NCI-H1417 (cell line): ENCODE results near the gene NECTIN1.
"Not testable (repeated sequence)": the region's sequence is repeated elsewhere in the genome, so short reads cannot be mapped to it uniquely, and the experiment has no call there.

Experiments
- DNase-seq, 3 experiments: peaks; one replicate each; lab custom pipeline; 2025; lab: John Stamatoyannopoulos, UW

NECTIN1 gene

DNA sequence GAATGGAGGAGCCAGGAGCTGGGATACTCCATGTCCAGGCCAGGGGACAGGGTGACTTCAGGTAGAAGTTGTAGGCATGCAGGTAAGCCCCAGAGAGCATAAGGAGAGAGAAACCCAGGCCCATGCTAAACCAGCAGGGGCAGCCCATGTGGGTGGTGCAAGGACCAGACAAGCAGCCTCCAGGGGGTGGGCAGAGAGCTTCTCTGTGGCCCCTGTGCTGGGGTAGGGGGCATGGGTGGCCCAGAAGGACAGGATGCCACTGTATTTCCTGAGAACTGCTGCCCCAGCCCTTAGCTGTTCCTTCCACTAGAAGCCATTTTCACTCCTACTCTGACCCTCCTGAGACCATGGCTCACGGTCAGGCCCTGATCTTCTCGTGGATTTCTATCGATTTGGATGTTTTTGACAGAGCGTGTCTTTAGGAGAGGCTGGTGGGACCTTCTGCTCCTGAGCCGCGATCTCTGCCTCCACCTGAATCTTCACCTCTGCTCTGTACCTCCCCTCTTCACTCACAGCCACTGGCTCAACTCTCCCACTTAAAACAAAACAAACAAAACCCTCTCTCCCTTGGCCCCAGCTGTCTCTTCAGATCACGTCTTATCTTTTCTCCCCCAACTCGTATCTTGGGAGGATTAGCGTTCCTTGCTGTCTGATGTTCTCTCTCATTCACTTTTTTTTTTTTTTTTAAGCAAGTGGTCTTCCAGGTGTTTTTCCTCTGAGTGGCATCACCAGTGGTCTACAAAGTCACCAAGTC is 112.2 kb downstream of the NECTIN1 start:
- peak in 1 of 3 experiments; percentile 22 for DNase-seq

DNA sequence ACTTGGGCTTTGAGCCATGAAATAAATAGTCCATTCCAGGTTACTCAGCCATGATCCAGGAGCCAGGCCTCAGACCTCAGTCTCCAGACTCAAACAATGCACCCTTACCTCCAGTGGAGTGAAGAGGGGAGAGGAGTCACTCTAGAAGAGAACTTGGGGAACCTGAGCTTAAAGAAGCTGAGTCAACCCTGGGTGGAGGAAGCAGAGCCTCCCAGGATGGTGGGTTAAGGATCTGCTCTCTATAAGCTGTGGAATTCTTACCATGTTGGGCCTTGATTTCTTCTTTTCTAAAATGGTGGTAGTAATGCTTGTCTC is 113.2 kb downstream of the NECTIN1 start:
- no peak for DNase-seq

DNA sequence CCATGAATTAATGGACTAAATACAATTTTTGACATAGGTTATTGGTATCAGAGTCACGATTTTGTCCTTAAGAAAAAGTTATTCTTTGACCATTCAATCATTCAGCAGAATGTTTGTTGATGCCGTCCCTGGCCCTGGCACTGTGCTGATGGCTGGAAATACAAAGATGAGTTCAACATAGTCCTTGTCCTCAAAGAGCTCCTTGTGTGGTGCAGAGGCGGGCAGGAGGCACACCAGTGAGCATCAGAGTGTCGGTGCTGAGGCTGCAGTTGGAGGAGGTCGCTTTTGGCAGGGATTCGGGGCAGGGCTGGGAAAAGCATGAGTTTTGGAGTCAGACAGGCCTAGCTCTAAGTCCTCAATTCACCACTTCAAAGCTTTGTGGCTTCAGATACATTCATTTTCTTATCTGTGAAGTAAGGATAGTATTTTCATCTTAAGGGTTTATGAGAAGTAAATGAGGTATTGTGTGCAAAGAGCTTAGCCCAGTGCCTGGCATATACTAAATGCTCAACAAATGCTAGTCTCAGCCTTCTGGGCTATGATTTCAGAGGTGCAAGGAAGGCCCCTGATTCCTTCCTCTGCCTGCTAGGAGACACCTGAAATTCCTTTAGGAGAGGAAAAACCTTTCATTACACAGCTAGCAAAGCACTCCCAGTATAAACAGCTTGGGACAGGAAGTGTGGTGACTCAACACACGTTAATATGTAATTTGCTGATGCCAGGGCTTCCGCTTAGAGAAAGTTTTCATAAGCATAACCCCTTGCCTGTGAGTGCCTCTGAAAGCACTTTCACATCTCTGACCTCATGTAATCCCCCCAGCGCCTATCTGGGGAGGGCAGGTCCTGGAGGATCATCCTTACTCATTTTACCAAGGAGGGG is 113.8 kb downstream of the NECTIN1 start:
- no peak for DNase-seq

DNA sequence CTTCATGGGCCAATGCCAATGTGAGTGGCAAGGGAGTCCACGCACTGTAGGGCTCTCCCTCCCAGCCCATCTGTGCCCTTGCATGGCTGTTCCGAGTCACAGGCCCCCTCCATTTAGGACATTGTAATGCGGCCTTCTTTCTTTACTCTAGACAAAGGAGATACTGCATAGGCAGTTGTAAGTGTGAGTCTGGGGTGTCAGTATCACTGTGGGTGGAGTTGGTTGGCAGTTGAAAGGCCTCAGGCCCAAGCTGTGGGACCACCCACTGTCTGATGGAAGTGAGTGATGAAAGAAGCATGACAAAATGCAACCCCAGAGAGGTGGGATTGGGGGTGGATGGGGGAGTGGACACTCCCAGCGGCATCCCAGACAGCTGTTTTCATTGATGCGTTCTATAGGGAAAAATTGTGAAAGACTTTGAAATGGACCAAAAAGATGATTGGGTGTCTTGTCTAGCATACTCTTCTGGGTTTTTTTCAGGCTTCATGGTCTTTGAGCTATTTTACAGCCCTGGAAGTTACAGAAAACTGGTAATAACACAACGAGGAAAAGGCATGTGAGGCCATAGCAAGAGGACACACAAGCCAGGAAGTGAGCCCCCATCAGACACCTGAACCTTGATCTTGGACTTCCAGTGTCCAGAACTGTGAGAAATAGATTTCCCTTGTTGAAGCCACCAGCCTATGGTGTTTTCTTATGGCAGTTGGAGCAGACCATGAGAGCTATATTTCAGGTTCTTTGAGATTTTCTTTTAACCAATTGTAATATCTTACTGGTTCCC is 114.6 kb downstream of the NECTIN1 start:
- no peak for DNase-seq

DNA sequence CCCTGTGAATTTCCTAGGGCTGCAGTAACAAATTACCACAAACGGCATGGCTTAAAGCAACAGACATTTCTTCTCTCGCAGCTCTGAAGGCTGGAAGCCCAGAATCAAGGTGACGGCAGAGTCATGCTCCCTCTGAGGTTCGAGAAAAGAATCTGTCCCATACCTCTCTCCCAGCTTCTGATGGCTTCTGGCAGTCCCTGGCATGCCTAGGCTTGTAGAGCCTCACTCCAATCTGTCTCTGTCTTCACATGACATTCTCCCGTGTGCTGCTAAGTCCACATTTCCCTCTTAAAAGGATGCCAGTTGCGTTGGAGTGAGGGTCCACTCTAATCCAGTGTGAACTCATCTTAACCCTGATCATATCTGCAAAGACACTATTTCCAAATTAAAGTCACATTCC is 116.2 kb downstream of the NECTIN1 start:
- DNase-seq = no peak

DNA sequence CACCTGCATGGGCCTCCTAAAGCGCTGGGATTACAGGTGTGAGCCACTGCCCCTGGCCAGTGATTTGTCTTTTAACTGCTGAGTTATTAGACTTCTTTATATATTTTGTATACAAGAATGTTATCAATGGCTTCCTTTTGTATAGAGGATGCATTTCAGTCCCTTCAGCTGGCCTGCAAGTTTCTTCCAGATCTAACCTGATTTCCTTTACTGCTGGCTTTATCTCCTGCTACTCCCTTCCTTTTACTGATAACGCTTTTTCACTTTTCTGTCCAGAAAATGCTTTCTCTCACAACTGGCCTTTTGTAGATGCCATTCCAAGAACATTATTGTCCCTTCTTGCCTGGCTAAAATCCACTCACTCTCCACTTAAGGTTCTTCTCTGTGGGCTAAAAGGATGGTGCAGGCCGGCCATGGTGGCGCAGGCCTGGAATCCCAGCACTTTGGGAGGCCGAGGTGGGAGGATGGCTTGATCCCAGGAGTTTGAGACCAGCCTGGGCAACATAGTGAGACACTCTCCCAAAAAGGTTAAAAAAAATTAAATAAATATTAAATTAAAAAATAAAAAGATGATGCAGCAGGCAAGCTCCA is 118.1 kb downstream of the NECTIN1 start:
- no peak for DNase-seq

DNA sequence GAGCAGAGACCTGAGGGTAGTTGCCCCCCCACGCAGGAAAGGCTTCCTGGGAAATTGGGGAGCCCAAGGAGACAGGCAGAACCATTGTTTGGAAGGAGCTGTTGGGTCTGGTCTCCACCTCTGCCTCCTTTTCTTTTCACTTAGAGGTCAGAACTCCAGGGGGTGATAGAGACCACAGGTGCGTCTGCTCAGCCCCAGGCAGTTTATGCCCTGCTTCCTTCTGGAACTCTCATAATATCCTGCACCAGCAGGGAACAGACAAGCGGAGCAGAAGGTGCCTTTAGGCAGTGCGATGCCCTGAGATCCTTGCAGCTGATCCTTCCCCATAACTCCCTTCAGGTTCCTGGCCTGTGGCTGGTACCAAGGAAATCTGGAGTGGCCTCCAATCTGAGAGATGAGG is 120.2 kb downstream of the NECTIN1 start:
- DNase-seq = peak in 2 of 3 experiments; percentile 40 to 67

DNA sequence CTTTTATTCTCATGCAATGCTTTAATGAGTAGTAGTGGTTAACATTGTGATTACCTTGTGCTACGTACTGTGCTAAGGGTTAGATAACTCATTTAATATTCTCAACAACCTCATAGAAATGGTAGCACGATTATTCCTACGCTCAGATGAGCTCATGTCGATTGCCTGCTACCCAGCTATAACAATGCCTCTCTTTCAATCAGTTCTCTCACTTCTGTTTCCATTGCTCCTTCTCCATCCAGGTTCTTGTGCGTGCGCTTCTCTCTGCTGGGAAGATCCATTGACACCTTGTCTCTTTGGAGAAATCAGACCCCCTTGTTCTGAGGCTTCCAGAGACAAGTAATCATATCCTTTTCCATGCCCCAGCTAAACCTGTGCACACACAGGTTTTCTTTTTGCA is 120.8 kb downstream of the NECTIN1 start:
- no peak for DNase-seq

DNA sequence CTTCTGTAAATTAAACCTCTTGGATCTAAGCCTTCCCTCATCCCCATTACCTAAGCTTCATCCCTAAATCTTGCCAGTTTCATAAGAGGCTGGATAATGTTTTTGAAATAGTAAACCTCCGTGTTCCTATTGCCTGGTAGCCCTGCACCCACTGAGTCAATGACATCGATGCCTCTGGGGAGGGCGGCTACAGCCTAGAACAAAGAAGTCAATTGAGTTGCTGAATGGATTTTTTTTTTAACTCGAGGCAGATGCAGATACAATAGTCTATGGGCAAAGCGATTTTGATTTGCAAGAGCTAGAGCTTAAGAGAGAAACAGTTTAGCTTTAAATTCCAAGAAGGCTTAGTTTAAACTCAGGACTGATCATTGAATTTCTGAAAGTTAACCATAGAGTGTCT is 121.3 kb downstream of the NECTIN1 start:
- peak in 1 of 3 experiments; percentile 47 for DNase-seq

DNA sequence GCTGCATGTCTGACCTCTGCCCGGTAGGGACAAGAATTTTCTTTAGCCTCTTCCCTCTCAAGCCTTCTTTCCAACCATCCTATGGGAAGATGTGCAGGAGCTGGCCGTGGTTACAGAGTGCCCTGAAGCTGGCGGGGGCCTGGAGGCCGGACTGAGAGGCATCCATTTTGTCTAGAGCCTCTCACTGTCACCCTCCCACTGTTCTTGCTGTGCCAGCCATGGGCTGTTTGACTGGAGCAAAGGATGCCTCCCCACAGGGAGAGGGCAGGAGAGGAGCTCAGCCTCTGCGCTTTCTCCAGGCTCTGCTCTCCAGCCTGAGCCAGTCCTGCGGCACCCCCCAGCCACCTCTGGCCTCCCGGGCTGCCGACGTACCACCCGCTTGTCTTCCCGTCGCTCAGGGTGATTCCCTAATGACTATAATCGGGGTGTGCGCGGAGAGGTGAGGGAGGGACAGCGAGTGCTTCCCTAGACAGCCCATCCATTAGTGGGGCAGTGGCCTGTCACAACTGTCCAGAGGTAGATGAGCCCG is 123.8 kb downstream of the NECTIN1 start:
- DNase-seq = peak in 1 of 3 experiments; percentile 41

DNA sequence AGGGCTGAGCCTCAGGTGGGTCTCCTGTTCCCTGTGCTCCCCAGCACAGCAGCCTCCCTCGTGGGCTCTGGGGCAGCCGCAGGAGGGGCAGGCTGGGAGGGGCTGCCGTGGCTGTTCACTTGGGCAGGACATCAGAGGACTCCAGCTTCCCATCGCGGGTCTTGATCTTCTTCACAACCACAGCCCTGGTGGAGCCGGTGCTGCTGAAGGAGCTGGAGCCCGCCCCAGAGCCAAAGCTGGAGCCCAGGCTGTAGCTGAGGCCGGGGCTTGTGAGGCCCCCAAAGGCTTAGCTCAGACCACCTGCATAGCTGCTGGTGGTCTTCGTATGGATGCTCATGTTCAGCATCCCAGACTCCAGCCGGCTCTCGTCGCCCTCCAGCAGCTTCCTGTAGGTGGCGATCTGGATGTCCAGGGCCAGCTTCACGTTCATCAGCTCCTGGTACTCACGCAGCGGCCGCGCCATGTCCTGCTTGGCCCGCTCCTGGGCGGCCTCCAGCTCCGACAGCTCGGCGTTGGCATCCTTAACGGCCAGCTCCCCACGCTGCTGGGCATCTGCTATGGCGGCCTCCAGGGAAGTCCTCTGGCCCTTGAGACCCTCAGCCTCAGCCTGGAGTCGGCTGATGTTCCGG is 126.1 kb downstream of the NECTIN1 start:
- DNase-seq = no peak

DNA sequence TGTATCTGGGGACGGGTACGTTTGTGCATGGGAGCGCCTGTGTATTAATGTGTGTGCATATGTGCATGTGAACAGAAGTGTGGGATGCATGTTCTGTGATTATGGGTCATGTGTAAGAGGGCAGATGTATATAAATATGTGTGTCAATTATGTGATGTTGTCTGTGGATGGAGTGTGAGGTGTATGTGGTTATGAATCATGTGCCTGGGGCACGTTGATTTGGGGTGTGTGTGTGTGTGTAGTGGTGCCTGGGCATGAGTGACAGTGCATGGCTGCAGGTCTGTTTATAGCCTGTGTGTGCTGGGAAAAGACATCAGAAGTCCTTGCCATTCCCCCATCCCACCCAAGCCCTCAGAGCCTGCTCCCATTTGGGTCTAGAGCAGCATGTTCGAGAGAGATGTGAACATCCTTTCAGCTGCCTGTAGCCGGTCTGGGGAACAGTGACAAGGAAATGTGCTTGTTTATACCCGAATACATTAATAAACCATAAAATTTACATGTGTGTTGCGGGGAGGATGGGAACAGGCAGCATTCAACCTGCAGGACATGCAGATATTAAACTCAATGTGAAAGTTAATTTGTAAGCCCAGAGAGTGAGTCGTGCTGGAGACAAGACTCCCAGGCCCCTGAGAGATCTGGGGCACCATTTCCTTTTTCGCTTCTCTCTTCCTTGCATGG is 129.0 kb downstream of the NECTIN1 start:
- no peak for DNase-seq

DNA sequence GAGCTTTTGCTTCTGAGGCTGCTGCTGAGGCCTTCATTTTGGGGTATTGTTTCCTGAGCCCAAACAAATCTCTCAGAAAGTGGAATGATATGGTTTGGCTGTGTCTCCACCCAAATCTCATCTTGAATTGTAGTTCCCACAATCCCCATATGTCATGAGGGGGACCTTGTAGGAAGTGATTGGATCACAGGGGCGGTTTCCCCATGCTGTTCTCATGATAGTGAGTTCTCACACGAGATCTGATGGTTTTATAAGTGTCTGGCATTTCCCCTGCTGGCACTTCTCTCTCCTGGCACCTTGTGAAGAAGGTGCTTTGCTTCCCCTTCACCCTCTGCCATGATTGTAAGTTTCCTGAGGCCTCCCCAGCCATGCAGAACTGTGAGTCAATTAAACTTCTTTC is 133.1 kb downstream of the NECTIN1 start:
- DNase-seq = not testable (repeated sequence)

DNA sequence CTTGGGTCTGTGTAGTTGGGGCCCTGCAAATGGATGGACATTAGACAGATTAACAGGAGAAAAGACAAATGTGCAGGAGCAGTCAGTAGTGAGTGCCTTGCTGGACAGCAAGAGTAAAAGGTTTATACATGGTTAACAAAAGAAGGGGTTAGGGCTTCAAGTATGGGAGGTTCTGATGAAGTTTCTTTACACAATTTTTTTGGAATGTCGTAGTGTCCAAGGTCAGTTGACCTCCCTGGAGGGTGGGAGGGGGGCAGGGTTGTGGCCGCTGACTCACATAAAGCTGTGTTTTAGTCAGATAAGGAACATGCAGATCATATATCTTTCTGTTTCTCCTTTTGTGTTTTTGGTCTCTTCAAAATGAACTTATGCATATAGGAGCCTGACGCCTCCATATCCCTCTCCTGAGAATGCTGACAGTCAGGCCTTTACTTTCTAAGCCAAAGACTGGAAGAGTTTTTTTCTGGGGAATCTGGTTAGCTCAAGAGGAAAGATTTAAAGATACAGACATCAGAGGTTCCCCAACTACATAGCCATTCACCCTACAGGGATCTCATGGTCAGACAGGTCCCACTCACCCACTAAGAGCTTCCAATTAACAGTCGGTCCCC is 134.3 kb downstream of the NECTIN1 start:
- DNase-seq = no peak

DNA sequence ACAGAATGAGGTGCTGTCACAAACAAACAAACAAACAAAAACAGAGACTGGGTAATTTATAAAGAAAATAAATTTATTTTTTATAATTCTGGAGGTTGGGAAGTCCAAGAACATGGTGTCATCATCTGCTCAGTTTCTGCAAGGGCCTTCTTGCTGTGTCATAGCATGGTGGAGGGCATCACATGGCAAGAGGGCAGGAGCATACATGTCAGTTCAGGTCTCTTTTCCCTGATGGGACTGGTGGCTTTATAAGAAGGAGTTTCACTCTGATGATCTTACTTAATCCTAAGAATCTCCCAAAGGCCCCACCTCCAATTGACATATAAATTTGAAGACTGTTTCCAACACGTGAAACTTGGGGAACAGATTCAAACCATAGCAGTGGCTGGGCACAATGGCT is 135.7 kb downstream of the NECTIN1 start:
- DNase-seq = no peak

DNA sequence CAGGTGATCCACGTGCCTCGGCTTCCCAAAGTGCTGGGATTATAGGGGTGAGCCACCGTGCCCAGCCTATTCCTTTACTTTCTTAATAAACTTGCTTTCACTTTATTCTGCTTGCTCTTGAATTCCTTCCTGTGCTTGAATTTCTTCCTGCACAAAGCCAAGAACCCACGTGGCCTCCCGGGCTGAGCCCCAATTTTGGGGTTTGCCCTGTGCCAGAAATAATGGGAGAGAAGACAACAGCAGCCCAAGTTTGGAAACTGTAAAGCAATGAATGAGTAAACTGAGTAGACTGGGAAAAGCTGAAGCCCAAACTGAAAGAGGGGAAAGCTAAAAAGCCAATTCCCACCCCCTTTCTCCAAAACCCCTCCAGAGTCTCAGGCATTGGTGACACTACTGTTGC is 136.4 kb downstream of the NECTIN1 start:
- DNase-seq = no peak

DNA sequence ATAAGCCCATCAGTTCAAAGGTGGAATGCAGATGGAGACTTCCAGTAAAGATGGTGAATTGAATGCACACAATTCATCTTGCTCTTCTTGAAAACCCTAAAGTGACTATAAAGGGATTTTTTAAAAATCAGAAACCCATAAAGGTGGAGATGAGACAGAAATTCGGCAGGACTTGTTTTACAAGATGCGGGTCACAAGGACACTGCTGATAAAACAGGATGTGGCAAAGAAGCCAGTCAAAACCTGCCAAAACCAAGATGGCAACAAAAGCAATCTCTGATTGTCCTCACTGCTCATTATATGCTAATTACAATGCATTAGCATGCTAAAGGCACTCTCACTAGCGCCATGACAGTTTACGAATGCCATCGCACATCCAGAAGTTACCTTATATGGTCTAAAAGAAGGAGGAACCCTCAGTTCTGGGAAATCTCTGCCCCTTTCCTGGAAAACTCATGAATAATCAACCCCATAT is 137.1 kb downstream of the NECTIN1 start:
- DNase-seq = no peak

DNA sequence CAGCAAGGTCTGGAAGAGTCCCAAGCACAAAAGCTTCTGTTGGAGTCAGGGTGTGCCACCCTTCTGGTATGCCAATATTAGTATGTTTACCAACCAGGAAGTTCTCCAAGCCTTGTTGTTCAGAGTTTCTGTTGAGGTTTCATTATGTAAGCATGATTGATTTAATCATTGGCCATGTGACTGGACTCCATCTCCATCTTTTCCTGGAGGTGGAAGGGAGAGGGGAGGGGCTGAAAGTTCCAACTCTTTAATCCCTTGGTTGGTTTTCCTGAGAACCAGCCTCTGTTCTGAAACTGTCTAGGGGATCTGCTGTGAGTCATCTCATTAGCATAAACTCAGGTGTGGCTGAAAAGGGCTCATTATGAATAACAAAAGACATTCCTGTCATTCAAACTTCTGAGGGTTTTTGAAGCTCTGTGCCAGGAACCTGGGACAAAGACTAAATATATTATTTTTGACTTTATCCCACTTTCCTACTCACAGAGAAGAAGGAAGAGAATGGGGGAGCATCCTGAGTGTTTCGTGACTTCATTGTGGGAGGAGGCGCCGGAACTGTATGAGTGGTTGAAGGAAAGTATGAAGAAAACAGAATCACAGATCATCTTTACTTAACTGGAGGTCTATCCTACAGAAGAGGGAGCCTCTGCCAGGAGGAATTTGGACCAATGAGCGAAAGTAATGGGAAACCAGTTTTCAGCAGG is 138.2 kb downstream of the NECTIN1 start:
- no peak for DNase-seq

DNA sequence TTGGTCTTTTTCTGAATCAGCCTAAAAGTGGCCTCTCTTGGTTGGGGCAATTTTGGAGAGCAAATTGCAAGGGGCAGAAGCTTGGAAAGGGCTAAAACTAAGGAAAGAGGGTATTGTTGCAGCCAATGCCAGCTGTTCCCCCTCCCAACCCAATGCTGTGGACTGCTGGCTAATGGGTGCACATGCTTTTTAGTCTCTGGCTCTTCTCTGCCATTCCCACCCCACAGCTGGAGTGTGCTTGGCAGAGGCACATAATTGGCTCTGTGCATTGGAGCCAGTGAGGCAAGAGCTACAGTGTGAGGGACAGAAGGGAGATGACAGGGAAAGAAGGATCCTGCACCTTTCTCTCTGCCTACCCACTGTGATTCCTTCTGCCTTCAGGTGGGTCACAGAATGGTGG is 140.0 kb downstream of the NECTIN1 start:
- DNase-seq = no peak
